HuH-7.5 (cell line): ENCODE measurements around the gene CIB2.

ENCODE experiments used
- DNase-seq: peaks from one replicate; pipeline ENCODE4 v3.0.0; 2011; ENCODE audit warnings: low spot score

CIB2 gene

DNA sequence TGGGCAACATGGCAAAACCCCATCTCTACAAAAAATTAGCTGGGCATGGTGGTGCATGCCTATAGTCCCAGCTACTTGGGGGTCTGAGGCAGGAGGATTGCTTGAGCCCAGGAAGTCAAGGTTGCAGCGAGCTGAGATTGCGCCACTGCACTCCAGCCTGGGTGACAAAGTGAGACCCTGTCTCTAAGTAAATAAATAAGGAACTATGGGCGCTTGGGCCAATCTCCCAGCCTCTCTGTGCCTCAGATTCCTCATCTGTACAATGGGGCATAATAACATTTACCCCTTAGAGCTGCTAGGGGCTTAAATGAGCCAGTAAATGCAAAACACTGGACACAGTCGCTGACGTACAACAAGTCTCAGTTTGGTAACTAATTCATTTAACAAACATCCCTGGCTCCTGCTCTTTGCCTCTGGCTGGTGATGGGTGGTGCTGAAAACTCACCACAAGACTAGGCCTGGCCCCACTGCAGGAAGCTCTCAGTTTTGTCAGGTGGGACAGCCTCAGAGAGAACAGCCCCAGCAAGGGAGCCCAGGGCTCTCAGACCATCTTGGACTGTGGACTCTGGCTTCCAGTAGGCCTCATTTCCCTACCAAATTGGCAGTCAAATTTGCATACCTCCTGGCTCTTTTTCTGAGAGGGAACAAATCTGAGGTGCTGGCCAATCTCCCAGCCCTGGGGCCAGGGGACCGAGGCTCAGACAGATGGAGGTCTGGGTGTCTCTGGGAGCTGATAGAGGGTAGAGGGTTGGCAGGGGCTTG lies 47.4 kb downstream of the CIB2 start:
- no peak for DNase-seq

- no peak for DNase-seq
Observed at GRCh38 chr15:78083186-78083585, 48.1 kb downstream of the CIB2 start.

- DNase-seq: no peak
Observed at GRCh38 chr15:78082743-78083110, 48.5 kb downstream of the CIB2 start.

DNA sequence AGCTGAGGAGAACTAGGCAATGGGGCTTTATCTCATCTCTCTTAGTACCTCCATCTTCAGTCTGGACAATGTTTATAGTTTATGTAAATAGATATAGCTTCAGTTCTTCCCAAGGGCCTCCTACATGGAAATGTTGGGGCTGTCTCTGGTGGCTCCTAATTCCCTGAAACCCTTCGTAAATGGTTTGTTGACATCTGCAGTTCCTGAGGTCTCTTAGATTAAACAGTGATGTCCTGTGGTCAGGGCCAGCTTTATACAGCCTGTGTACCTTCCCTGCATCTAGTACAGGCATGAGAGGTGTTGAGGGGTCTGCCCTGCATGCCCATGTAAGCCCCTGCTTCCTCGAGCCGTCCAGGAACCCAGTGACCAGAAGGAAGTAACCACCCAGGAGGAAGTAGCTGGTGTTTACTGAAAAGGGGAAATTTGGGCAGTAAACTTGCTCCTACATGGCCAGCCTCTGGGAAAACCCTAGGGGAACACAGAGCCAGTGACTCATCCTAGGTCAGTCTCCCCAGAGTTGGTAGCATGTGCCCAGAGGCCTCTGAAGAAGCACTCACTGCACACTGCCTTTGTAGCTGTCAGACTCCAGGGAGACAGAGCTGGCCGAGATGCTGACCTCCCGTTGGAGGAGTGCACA lies 49.0 kb downstream of the CIB2 start:
- DNase-seq: no peak

DNA sequence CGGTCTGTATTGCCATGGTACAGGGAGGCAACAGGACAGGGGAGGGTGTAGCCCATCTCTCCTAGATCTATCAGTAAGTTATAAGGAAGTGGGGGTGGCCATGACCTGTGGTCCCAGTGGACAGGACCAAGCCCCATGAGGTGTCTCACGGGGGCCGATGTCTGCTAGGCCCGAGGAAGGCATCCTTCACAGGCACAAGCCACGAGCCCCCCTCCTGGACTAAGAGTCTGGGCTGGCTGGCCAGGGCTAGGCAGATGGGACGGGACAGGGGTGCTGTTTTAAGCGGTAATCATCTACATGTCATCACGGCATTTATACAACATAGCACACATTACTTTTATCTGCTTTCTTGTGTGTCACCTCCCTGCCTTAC lies 51.2 kb downstream of the CIB2 start:
- DNase-seq: no peak

DNA sequence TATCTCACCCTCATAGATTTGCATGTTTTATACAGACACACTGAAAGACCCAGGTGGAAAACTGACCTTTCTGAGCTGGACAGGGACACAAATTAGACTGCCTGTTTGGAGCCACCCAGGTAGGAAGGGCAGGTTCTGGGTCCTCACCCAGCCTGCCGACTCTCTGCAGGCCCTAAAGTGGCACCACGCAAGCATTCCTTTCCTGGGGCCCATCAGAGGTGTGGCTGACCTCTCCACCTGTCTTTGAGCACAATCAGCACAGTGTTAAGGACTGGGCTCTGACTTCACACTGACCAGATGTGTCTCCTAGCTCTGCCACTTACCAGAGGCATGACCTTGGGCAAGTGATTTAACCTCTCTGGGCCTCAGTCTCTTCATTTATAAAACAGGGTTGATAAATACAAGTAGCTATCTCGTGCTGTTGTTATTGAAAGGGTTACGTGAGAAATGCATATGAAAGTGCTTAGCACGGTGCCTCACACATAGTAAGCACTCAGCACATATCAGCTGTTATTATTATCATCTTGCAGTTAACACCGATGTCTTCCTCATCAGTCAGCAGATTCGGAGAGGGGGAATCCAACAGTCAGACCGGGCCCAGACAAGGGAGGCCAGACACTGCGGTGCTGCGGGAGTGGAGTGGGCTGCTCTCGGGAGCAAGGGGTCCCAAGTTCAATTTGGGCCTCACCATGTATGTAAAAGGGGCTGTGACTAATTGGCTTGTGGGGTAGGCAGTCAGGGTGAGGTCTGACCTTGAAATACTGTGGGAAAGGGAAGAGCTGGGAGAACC lies 51.8 kb downstream of the CIB2 start:
- no peak for DNase-seq

DNA sequence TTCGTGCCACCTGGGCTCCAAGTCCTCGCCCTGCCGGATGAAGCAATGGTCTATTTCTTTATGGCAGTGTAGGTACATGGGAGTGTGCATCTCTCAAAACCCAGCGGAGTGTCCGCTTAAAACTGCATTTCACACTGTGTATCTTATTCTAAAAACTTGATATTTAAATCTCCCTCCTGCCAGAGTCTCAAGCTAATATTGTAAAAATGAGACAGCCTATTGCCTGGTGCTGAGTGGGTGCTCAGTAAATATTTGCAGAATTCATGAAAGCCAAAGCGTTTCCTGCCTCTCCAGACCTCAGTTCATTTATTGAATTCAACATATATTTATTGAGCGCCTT lies 53.4 kb downstream of the CIB2 start:
- no peak for DNase-seq

DNA sequence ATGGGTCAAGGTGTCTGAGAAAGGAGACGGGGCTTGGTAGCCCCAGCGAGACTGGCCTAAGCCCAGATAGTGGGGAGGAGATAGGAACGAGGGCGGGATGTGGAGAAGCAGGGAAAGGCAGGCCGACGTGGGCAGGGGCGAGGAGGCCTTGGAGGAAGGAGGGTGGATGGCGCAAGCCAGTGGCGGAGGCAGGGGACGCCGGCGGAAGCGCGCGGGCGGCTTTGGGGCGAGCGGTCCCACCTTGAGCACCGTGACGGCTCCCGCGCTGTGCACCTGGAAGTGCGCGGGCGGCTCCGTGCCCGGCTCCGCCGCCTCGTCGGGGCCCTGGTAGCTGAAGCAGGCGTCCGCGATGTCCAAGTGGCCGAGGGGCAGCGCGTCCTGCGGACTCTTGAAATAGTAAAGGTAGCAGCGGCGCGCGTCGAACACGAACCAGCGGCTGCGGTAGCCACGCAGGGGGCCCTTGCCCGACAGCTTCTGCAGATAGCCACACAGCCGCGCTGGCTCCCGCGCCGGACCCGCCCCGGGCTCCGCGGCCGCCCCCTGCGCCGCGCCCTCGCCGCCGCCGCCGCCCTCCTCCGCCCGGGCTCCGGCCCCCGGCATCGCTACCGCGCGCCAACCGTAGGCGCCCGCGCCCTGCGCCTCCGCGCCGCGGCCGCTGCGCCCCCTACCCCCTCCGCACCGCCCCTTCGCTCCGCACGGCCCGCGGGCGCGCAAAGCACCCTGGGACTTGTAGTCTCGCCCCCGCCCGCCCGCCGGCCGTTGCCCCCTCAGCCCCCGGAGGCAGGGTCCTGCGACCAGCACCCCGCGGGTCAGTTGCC lies 54.0 kb downstream of the CIB2 start, which contains the start of gene TBC1D2B:
Gene TBC1D2B, minus strand, starts transcription at position 659 of the 818 bp plus-strand sequence. Its CDS starts 59 bp downstream, at position 600.
- DNase-seq: peak; percentile 73

GRCh38 chr15:78076231-78077052 lies 54.8 kb downstream of the CIB2 start:
- DNase-seq: no peak

DNA sequence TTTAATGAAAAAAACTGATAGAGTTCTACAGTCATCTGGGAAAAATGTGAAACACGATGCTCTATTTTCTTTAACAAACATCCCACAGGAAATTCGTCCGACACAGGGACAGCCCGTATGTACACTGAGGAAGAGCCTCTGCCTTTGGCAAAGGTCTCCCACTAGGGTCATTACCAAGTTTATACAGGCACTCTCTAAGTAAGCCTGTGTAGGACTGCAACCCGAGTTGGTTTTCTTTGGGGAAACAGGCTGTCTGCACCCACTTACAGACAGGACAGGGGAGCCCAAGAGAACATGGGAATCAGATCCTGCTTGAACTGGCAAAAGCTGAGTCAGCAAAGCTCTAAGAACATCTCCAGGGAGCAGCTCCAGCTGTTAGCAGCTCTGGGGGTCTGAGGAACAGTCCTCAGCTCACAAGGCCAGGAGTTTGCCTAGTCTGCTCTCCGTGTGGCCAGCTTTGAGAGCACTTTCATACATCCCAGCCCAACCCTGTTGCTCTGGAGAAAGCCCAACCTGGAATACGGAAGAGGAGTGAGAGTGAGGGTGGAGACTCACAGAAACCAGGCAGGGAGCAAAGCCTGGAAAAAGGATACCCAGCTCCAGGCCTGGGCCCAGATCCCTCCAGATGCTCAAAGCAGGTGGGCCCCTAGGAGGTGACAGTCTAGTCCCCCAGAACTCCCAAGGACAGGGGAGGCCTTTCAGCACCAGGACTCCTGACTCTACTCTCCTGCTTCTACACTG lies 55.6 kb downstream of the CIB2 start:
- DNase-seq: no peak

DNA sequence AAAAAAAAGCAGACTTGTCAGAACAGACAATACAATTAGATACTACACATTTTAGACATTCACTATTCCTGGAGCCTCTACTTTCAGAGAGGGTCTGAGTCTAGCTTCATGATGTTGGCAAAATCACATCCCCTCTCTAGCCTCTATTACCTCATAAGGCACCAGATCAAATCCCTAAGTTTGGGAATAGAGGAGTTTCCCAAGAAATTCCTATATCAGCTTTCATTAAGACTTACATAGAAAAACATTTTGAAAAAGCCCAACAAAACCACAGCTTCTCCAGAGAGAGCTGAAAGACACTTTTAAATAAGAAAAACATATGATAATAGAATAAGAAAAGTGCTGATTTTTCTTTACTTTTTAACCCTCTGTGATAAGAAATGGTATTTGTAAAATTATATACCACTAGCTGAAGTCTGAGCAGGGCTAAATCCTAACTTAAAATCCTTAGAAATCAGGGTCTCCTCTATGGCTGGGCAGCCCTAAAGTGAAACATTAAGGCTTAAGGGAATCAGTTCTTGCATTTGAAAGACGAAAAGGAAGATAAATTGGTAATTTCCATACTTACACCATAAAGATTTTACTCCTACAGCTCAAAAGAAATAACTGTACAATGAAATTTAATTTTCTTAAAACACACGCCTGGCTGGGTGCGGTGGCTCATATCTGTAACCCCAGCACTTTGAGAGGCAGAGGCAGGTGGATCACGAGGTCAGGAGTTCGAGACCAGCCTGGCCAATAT lies 58.0 kb downstream of the CIB2 start:
- DNase-seq: no peak

- no peak for DNase-seq
Observed at GRCh38 chr15:78072080-78072892, 59.0 kb downstream of the CIB2 start.

GRCh38 chr15:78071383-78071782 lies 59.9 kb downstream of the CIB2 start:
- no peak for DNase-seq

- DNase-seq: no peak
Observed at GRCh38 chr15:78070049-78070700, 61.1 kb downstream of the CIB2 start.

DNA sequence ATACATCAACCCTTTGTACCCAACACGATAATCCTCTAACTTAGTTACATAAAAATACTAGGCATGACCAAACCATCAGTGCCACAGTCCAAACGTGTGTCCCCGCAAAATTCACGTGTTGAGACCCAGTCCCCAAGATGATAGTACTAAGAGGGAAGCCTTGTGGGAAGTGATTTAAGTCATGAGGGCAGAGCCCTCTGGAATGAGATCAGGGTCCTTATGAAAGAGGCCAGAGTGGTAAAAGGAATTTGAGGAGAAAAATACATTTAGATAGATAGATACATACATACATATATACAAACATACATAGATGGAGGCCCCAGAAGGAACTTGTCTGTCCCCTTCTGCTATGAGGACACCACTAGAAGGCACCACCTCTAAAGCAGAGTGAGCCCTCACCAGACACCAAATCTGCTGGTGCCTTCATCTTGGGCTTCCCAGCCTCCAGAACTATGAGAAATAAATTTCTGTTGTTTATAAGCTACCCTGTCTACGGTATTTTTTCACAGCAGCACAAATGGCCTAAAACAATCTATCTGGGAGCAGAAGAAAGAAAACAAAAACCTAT lies 61.7 kb downstream of the CIB2 start:
- no peak for DNase-seq

GRCh38 chr15:78069052-78069414 lies 62.2 kb downstream of the CIB2 start:
- DNase-seq: no peak

- no peak for DNase-seq
Observed at GRCh38 chr15:78067328-78068228, 63.7 kb downstream of the CIB2 start.
